Neuronal stem cell (in vitro differentiated cells): ENCODE results near the gene CASP8AP2. TPM values are rescaled to one million over a fixed set of nuclear protein-coding genes. Genes with fewer than 3 reads are reported as not detected.
"Not testable (repeated sequence)": the region's sequence is repeated elsewhere in the genome, so short reads cannot be mapped to it uniquely, and the experiment has no call there.

Experiments
- DNase-seq: peaks from one replicate; pipeline ENCODE4 v3.0.0-alpha.2; 2013; ENCODE audit warnings: low spot score
- H2AFZ ChIP-seq: one replicate; pipeline ENCODE4 v1.6.1; 2013; ENCODE audit warnings: mild to moderate bottlenecking, low read length, inconsistent platforms
- H2AK5ac ChIP-seq: 2 replicates; pipeline ENCODE4 v1.6.1; 2013; ENCODE audit warnings: low read depth, mild to moderate bottlenecking, inconsistent platforms, low read length, moderate library complexity, mixed read lengths
- H2BK120ac ChIP-seq: 2 replicates; pipeline ENCODE4 v1.6.1; 2013; ENCODE audit warnings: low read depth, mild to moderate bottlenecking, inconsistent platforms, low read length, moderate library complexity, mixed read lengths
- H2BK12ac ChIP-seq: one replicate; pipeline ENCODE4 v1.6.1; 2013; ENCODE audit warnings: low read length, inconsistent platforms
- H2BK15ac ChIP-seq: 2 replicates; pipeline ENCODE4 v1.6.1; 2013; ENCODE audit warnings: mild to moderate bottlenecking, low read length, inconsistent platforms, mixed read lengths
- H2BK5ac ChIP-seq: one replicate; pipeline ENCODE4 v1.6.1; 2013; ENCODE audit warnings: inconsistent platforms, mild to moderate bottlenecking, low read length, moderate library complexity
- H3K14ac ChIP-seq: one replicate; pipeline ENCODE4 v1.6.1; 2013; ENCODE audit warnings: low read length, inconsistent platforms
- H3K18ac ChIP-seq: 2 replicates; pipeline ENCODE4 v1.6.1; 2013; ENCODE audit warnings: low read length, inconsistent platforms
- H3K23ac ChIP-seq: 2 replicates; pipeline ENCODE4 v1.6.1; 2013; ENCODE audit warnings: low read depth, mild to moderate bottlenecking, mixed read lengths, low read length, inconsistent platforms; ENCODE audit not compliant: poor library complexity
- H3K27ac ChIP-seq: replicated peaks from 3 replicates; pipeline ENCODE4 v1.5.1; 2013; ENCODE audit warnings: low read length, inconsistent platforms
- H3K27me3 ChIP-seq, 3 experiments: 2 replicates each; pipeline ENCODE4 v1.6.1; 2013; ENCODE audit warnings: low read length in 3 of 3, mild to moderate bottlenecking in 2 of 3, inconsistent platforms in 1 of 3, low read depth in 1 of 3, mixed read lengths in 1 of 3, moderate library complexity in 1 of 3; ENCODE audit not compliant: control insufficient read depth in 3 of 3, insufficient read depth in 3 of 3
- H3K36me3 ChIP-seq, 2 donors: replicated peaks in 1 of 2; 2 replicates each; pipeline ENCODE4 v1.6.1; 2013; ENCODE audit warnings: low read length in 2 of 2; ENCODE audit not compliant: control insufficient read depth in 2 of 2, insufficient read depth in 2 of 2
- H3K4ac ChIP-seq: 2 replicates; pipeline ENCODE4 v1.6.1; 2013; ENCODE audit warnings: inconsistent platforms, mild to moderate bottlenecking, low read length, moderate library complexity
- H3K4me1 ChIP-seq, 2 donors: 1 replicate in 1 of 2; 2 replicates in 1 of 2; pipeline ENCODE4 v1.6.1; 2013; ENCODE audit warnings: low read length in 2 of 2, low read depth in 1 of 2; ENCODE audit not compliant: control insufficient read depth in 2 of 2, insufficient read depth in 1 of 2
- H3K4me2 ChIP-seq: one replicate; pipeline ENCODE4 v1.6.1; 2013; ENCODE audit warnings: mild to moderate bottlenecking, low read length, inconsistent platforms; ENCODE audit not compliant: insufficient read depth, poor library complexity, severe bottlenecking
- H3K4me3 ChIP-seq, 2 donors: 2 replicates each; pipeline ENCODE4 v1.5.1; 2013; ENCODE audit warnings: low read length in 2 of 2, mild to moderate bottlenecking in 2 of 2, inconsistent platforms in 1 of 2, moderate library complexity in 1 of 2
- H3K79me1 ChIP-seq: one replicate; pipeline ENCODE4 v1.6.1; 2013; ENCODE audit warnings: low read depth, mild to moderate bottlenecking, inconsistent platforms, low read length, moderate library complexity
- H3K9ac ChIP-seq: one replicate; pipeline ENCODE4 v1.6.1; 2013; ENCODE audit warnings: mild to moderate bottlenecking, low read depth, low read length, inconsistent platforms; ENCODE audit not compliant: poor library complexity
- H3K9me3 ChIP-seq, 2 donors: replicated peaks in 1 of 2; 2 replicates each; pipeline versions ENCODE3 to v1.6.1; 2013; ENCODE audit warnings: low read length in 2 of 2, mild to moderate bottlenecking in 2 of 2, inconsistent platforms in 1 of 2, low read depth in 1 of 2, mixed read lengths in 1 of 2, moderate library complexity in 1 of 2; ENCODE audit not compliant: control insufficient read depth in 2 of 2, insufficient read depth in 1 of 2
- H4K8ac ChIP-seq: one replicate; pipeline ENCODE4 v1.6.1; 2013; ENCODE audit warnings: low read depth, mild to moderate bottlenecking, inconsistent platforms, low read length, moderate library complexity
- H4K91ac ChIP-seq: one replicate; pipeline ENCODE4 v1.6.1; 2013; ENCODE audit warnings: low read length, low read depth, mild to moderate bottlenecking, inconsistent platforms; ENCODE audit not compliant: poor library complexity
- WGBS, 2 donors: extraction: QIAGEN DNeasy Blood & Tissue Kit; methylation state at CpG; one replicate each; pipeline ENCODE4 v1.1.7; 2013; ENCODE audit warnings: missing lambda C conversion rate in 2 of 2, mixed read lengths in 1 of 2; ENCODE audit not compliant: insufficient read length in 2 of 2, insufficient replicate concordance in 1 of 2; ENCODE audit errors: extremely low coverage in 2 of 2; 5-methylcytosine and 5-hydroxymethylcytosine counted together
- polyA plus RNA-seq, 2 experiments: library from polyadenylated mRNA; stranded (reverse); fragments of 200-250 nt; gene quantifications; one replicate each; pipeline ENCODE4 v1.2.3, GENCODE V29; 2013

Gene CASP8AP2
- polyA plus RNA-seq (2013, experiment 1 of 2) = 21.7 TPM
- polyA plus RNA-seq (2013, experiment 2 of 2) = 22.4 TPM

DNA sequence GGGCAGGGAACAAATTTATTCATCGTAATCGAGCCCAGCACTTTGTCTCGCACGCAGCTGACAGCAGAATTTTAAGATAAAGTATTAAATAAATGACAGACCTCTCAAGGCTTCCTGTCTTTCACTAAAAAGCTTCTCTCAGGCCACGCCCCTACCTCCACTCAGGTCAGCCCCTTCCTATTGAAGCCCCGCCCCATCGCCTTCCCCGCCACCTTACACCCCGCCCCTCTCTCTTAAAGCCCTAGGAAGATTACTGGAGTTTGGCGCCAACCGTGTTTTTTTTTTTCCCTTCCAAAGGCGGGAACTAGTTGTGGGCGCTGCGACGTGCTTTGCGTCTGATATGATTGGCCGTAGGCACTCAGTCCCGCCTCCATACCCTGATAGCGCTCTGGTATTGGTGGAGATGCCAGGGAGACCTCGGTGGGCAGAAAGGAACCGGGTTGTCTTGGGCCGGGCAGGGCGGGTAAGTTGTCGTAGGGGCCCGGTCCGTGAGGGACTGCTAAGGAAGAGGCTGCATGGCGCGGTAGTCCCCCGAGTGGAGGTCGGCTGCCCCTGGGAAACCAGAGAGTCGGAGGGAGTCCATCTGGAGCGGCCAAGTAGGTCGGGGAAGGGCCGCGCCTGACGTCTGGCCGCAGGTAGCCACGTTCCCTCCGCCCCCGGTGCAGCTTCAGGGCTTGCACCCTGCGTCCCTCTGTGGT, at the start of gene CASP8AP2:
CASP8AP2 (plus strand) TSS at position 409 of the 698 bp plus-strand sequence.
- Histone ChIP-seq H3K36me3 (peaks cover 5 to 32% of the 10 kb centered on the region in 2 donors), H3K9ac (peak within 1 kb of the TSS; percentile 99), H2BK12ac (no peak within 1 kb of the TSS), H2BK5ac (no peak within 1 kb of the TSS), H3K79me1 (peaks cover 3% of the 10 kb centered on the region), H3K4me1 (peaks cover 0 to 6% of the 10 kb centered on the region in 2 donors), H2BK120ac (no peak within 1 kb of the TSS), H3K27ac (peak within 1 kb of the TSS; percentile 87), H2BK15ac (no peak within 1 kb of the TSS), H3K23ac (peak within 1 kb of the TSS; percentile 96), H4K91ac (no peak within 1 kb of the TSS), H2AK5ac (peak within 1 kb of the TSS; percentile 86), H4K8ac (peak within 1 kb of the TSS; percentile 74), H3K4me2 (peak within 1 kb of the TSS; percentile 78), H3K4ac (no peak within 1 kb of the TSS), H3K4me3 (peak within 1 kb of the TSS; percentile 79 to 85), H3K9me3 (no peaks in the 10 kb centered on the region), H3K27me3 (no peaks in the 10 kb centered on the region), H2AFZ (peak within 1 kb of the TSS; percentile 90), H3K18ac (peak within 1 kb of the TSS; percentile 98), H3K14ac (peak within 1 kb of the TSS; percentile 95)
- DNase-seq = peak; percentile 98
- no CpG with 5 or more reads among the region's 41 CpGs for WGBS, 2 donors

DNA sequence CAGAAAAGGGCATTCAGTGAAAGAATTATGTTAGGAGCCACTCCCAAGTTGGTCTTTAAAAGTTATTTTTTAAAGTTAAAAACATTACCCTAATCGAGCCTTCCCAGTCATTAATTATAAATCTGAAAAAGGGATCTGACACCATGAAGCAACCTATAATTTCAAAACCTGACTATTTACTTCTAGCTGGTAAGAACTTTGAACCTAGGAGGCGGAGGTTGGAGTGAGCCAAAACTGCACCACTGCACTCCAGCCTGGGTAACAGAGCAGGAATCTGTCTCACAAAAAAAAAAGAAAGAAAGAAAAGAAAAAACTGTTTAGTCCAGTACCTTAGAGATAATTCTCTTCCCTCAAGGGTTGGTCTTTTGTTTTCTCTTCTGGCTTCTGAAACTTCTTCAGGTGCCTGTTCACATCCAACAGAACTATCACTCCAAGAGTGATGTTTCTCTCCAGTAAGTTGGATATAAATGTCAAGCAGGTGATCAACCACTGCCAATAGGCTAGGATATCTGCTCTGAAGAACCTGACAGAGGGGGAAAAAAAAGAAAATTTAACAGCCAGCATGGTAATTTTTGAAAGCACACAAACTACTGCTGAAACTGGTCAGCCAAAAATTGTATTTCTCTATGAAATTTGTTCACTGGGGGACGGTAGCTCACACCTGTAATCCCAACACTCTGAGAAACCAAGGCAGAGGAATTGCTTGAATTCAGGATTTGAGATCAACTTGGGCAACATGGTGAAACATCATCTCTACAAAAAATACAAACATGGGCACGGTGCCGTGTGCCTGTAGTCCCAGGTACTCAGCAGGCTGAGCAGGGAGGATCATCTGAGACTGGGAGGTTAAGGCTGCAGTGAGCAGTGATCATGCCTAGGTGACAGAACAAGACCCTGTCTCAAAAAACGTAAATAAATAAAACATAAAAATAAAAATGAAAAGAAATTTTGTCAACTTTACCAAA, 48.3 kb upstream of the CASP8AP2 start:
- Histone ChIP-seq H3K23ac (no peak overlapping the region), H2AFZ (no peak overlapping the region), H2BK5ac (no peak overlapping the region), H3K27me3 (no peaks in the 10 kb centered on the region), H3K4me1 (no peaks in the 10 kb centered on the region), H3K4me2 (no peak overlapping the region), H4K91ac (no peak overlapping the region), H3K79me1 (no peaks in the 10 kb centered on the region), H2BK120ac (no peak overlapping the region), H2BK12ac (no peak overlapping the region), H3K4ac (no peak overlapping the region), H3K18ac (no peak overlapping the region), H3K4me3 (no peak overlapping the region), H2AK5ac (no peak overlapping the region), H3K9me3 (peaks cover 0 to 9% of the 10 kb centered on the region in 2 donors), H2BK15ac (no peak overlapping the region), H3K14ac (no peak overlapping the region), H3K36me3 (peaks cover 25 to 85% of the 10 kb centered on the region in 2 donors), H3K27ac (no peak overlapping the region), H4K8ac (no peak overlapping the region), H3K9ac (no peak overlapping the region)
- WGBS, 2 donors = no CpG with 5 or more reads among the region's 6 CpGs
- DNase-seq = no peak

GRCh38 chr6:89782222-89782621, 47.5 kb upstream of the CASP8AP2 start:
- Histone ChIP-seq H2BK5ac (no peak overlapping the region), H3K27ac (no peak overlapping the region), H2BK120ac (no peak overlapping the region), H2BK15ac (no peak overlapping the region), H3K14ac (no peak overlapping the region), H3K4me1 (no peaks in the 10 kb centered on the region), H3K4me2 (no peak overlapping the region), H3K79me1 (no peaks in the 10 kb centered on the region), H3K4ac (no peak overlapping the region), H3K9me3 (peaks cover 0 to 9% of the 10 kb centered on the region in 2 donors), H3K9ac (no peak overlapping the region), H2BK12ac (no peak overlapping the region), H3K27me3 (no peaks in the 10 kb centered on the region), H3K18ac (no peak overlapping the region), H2AFZ (no peak overlapping the region), H4K8ac (no peak overlapping the region), H3K36me3 (peaks cover 25 to 84% of the 10 kb centered on the region in 2 donors), H3K4me3 (no peak overlapping the region), H3K23ac (no peak overlapping the region), H2AK5ac (no peak overlapping the region), H4K91ac (no peak overlapping the region)
- no peak for DNase-seq
- WGBS, 2 donors = no CpG with 5 or more reads among the region's 1 CpG

- peaks cover 27 to 90% of the 10 kb centered on the region in 2 donors for H3K36me3 ChIP-seq
- not testable (repeated sequence) for H3K4ac ChIP-seq, H2BK120ac ChIP-seq, DNase-seq, H3K9me3 ChIP-seq, H2BK12ac ChIP-seq, H3K23ac ChIP-seq, H4K8ac ChIP-seq, H3K9ac ChIP-seq, H3K4me2 ChIP-seq, H3K14ac ChIP-seq, H3K79me1 ChIP-seq, H3K27me3 ChIP-seq, H4K91ac ChIP-seq, H3K27ac ChIP-seq, H3K4me3 ChIP-seq, H2BK15ac ChIP-seq, H2AK5ac ChIP-seq, H2AFZ ChIP-seq, H3K4me1 ChIP-seq, H2BK5ac ChIP-seq, H3K18ac ChIP-seq
- WGBS, 2 donors = no CpG with 5 or more reads among the region's 7 CpGs
Measured at GRCh38 chr6:89783293-89783692, 46.4 kb upstream of the CASP8AP2 start.
